Gastroesophageal sphincter (tissue), 3 donors: ENCODE data around the gene TRAPPC8.

Experiments
- EP300 ChIP-seq: sonication (generic); formaldehyde crosslinking; IDR thresholded peaks from one replicate; pipeline ENCODE4 v1.6.1; 2017; ENCODE audit warnings: antibody characterized with exemption, mild to moderate bottlenecking
- POLR2A ChIP-seq, 2 donors: fragments of 450-650 bp; IDR thresholded peaks; one replicate each; pipeline ENCODE4 v1.6.1; 2017; ENCODE audit warnings: antibody characterized with exemption in 2 of 2, mild to moderate bottlenecking in 2 of 2, moderate library complexity in 1 of 2
- TF ChIP-seq, protein P1 (sequence below), 4 experiments: fragments of 200-600 bp in 2 of 4; fragments of 450-650 bp in 2 of 4; sonication (generic) in 1 of 4; IDR thresholded peaks; one replicate each; pipeline ENCODE4 v1.5.1; 2017 to 2019; ENCODE audit warnings: antibody characterized with exemption in 4 of 4, mild to moderate bottlenecking in 2 of 4, moderate library complexity in 2 of 4

- TF ChIP-seq, protein P1, sequence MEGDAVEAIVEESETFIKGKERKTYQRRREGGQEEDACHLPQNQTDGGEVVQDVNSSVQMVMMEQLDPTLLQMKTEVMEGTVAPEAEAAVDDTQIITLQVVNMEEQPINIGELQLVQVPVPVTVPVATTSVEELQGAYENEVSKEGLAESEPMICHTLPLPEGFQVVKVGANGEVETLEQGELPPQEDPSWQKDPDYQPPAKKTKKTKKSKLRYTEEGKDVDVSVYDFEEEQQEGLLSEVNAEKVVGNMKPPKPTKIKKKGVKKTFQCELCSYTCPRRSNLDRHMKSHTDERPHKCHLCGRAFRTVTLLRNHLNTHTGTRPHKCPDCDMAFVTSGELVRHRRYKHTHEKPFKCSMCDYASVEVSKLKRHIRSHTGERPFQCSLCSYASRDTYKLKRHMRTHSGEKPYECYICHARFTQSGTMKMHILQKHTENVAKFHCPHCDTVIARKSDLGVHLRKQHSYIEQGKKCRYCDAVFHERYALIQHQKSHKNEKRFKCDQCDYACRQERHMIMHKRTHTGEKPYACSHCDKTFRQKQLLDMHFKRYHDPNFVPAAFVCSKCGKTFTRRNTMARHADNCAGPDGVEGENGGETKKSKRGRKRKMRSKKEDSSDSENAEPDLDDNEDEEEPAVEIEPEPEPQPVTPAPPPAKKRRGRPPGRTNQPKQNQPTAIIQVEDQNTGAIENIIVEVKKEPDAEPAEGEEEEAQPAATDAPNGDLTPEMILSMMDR (IDR thresholded peaks at IDR 0.05): no peak
- no peak for TF ChIP-seq POLR2A (IDR thresholded peaks at IDR 0.05)
- TF ChIP-seq EP300: no peak
These were observed 64.6 kb downstream of the TRAPPC8 start for GRCh38 chr18:31878358-31878757.
